HG03280 (cell line): ENCODE measurements around the gene SLIT2.

Experiments
- ATAC-seq: cut with Tn5 transposase; IDR thresholded peaks from one replicate; pipeline ENCODE4 v1.9.1; 2021; ENCODE audit warnings: mild to moderate bottlenecking, moderate library complexity; ENCODE audit not compliant: unreplicated experiment

The SLIT2 gene

GRCh38 chr4:20299515-20299914, 47.8 kb downstream of the SLIT2 start:
- no peak for ATAC-seq

GRCh38 chr4:20301161-20301560, 49.5 kb downstream of the SLIT2 start:
- ATAC-seq, result no peak
